DND-41 (cell line): Measurements from ENCODE around the gene MAST4.

Experiments
- ATAC-seq: fragments of 200-7000 bp; cut with Tn5 transposase; 3 replicates; pipeline ENCODE4 v1.9.1; 2021; ENCODE audit warnings: low read depth; ENCODE audit not compliant: insufficient read depth
- DNase-seq: peaks from one replicate; pipeline ENCODE4 v3.0.0-alpha.2; 2020
- H2AFZ ChIP-seq: 2 replicates; pipeline ENCODE4 v1.6.0; 2012; ENCODE audit warnings: low read depth, low read length
- H3K27ac ChIP-seq: 2 replicates; pipeline ENCODE4 v1.5.1; 2012; ENCODE audit warnings: low read length, inconsistent platforms
- H3K27me3 ChIP-seq: fragments of 200-600 bp; sonication (generic); 2 replicates; pipeline ENCODE4 v1.6.0; 2012; ENCODE audit warnings: low read length, mild to moderate bottlenecking, inconsistent platforms; ENCODE audit not compliant: insufficient read depth, poor library complexity
- H3K36me3 ChIP-seq: 2 replicates; pipeline ENCODE4 v1.5.1; 2012; ENCODE audit warnings: low read length, inconsistent platforms; ENCODE audit not compliant: insufficient read depth
- H3K4me1 ChIP-seq: 2 replicates; pipeline ENCODE4 v1.5.1; 2012; ENCODE audit warnings: mild to moderate bottlenecking, low read length; ENCODE audit not compliant: insufficient read depth
- H3K4me2 ChIP-seq: 2 replicates; pipeline ENCODE4 v1.6.0; 2012; ENCODE audit warnings: mild to moderate bottlenecking, moderate library complexity, low read length, inconsistent platforms; ENCODE audit not compliant: insufficient read depth
- H3K4me3 ChIP-seq, 2 experiments: fragments of 200-600 bp in 1 of 2; shearing (Covaris generic) in 1 of 2; 2 replicates each; pipeline ENCODE4 v1.5.1; 2012 to 2016; ENCODE audit warnings: inconsistent platforms in 2 of 2, low read length in 2 of 2, mild to moderate bottlenecking in 2 of 2, low read depth in 1 of 2, moderate library complexity in 1 of 2
- H3K79me2 ChIP-seq: 2 replicates; pipeline ENCODE4 v1.6.0; 2012; ENCODE audit warnings: low read length, inconsistent platforms; ENCODE audit not compliant: insufficient read depth
- H3K9ac ChIP-seq: 2 replicates; pipeline ENCODE4 v1.6.0; 2012; ENCODE audit warnings: low read depth, mild to moderate bottlenecking, inconsistent platforms, low read length, moderate library complexity
- H3K9me3 ChIP-seq: 2 replicates; pipeline ENCODE4 v1.5.1; 2012; ENCODE audit warnings: low read length, moderate library complexity, mild to moderate bottlenecking, inconsistent platforms; ENCODE audit not compliant: insufficient read depth, severe bottlenecking
- H4K20me1 ChIP-seq: 2 replicates; pipeline ENCODE4 v1.6.0; 2012; ENCODE audit warnings: low read length; ENCODE audit not compliant: insufficient read depth
- CTCF ChIP-seq: IDR thresholded peaks from 2 replicates; pipeline ENCODE4 v1.5.1; 2012; ENCODE audit warnings: borderline replicate concordance, low read length, moderate library complexity, mild to moderate bottlenecking; ENCODE audit not compliant: poor library complexity, severe bottlenecking; ENCODE audit errors: extremely low read depth
- EZH2 ChIP-seq: IDR thresholded peaks from 3 replicates; pipeline ENCODE4 v1.6.1; 2012; ENCODE audit warnings: borderline replicate concordance, low read depth, mild to moderate bottlenecking, moderate library complexity, low read length, inconsistent platforms; ENCODE audit not compliant: severe bottlenecking

The MAST4 gene

GRCh38 chr5:66702426-66702825, 106.2 kb downstream of the MAST4 start:
- no peaks in the 10 kb centered on the region for H3K27me3 ChIP-seq
- no peak for DNase-seq
- no peak overlapping the region for H3K9ac ChIP-seq
- no peaks in the 10 kb centered on the region for H3K36me3 ChIP-seq
- no peaks in the 10 kb centered on the region for H3K79me2 ChIP-seq
- peaks cover 7% of the 10 kb centered on the region for H3K4me1 ChIP-seq
- TF ChIP-seq EZH2, result no peak
- no peaks in the 10 kb centered on the region for H3K9me3 ChIP-seq
- no peak for ATAC-seq
- H3K4me3 ChIP-seq, result no peak overlapping the region
- H3K4me2 ChIP-seq, result no peak overlapping the region
- no peaks in the 10 kb centered on the region for H4K20me1 ChIP-seq
- no peak overlapping the region for H2AFZ ChIP-seq
- no peak overlapping the region for H3K27ac ChIP-seq

- DNase-seq, result no peak
- H2AFZ ChIP-seq, result no peak overlapping the region
- H3K4me1 ChIP-seq, result peaks cover 7% of the 10 kb centered on the region
- TF ChIP-seq CTCF (no peak), EZH2 (no peak)
- H3K27me3 ChIP-seq, result no peaks in the 10 kb centered on the region
- ATAC-seq, result no peak
- H3K4me2 ChIP-seq, result no peak overlapping the region
- H4K20me1 ChIP-seq, result no peaks in the 10 kb centered on the region
- H3K79me2 ChIP-seq, result no peaks in the 10 kb centered on the region
- no peak overlapping the region for H3K4me3 ChIP-seq
- H3K9ac ChIP-seq, result no peak overlapping the region
- no peaks in the 10 kb centered on the region for H3K9me3 ChIP-seq
- peak overlapping the region; percentile 43; the same call in 1 of the 2 replicates for H3K27ac ChIP-seq
- no peaks in the 10 kb centered on the region for H3K36me3 ChIP-seq
Observed at GRCh38 chr5:66704790-66705425, 108.7 kb downstream of the MAST4 start.

- H4K20me1 ChIP-seq, result no peaks in the 10 kb centered on the region
- H3K36me3 ChIP-seq, result peaks cover 4% of the 10 kb centered on the region; the same call in 1 of the 2 replicates
- H3K9ac ChIP-seq, result no peak overlapping the region
- H3K27ac ChIP-seq, result no peak overlapping the region
- TF ChIP-seq EZH2, result no peak
- no peak for TF ChIP-seq CTCF
- no peaks in the 10 kb centered on the region for H3K27me3 ChIP-seq
- H3K79me2 ChIP-seq, result no peaks in the 10 kb centered on the region
- no peak for DNase-seq
- no peak overlapping the region for H3K4me2 ChIP-seq
- peaks cover 6% of the 10 kb centered on the region for H3K9me3 ChIP-seq
- peaks cover 7% of the 10 kb centered on the region for H3K4me1 ChIP-seq
- no peak for ATAC-seq
- no peak overlapping the region for H2AFZ ChIP-seq
- no peak overlapping the region for H3K4me3 ChIP-seq
Observed at GRCh38 chr5:66708368-66708767, 112.2 kb downstream of the MAST4 start.

DNA sequence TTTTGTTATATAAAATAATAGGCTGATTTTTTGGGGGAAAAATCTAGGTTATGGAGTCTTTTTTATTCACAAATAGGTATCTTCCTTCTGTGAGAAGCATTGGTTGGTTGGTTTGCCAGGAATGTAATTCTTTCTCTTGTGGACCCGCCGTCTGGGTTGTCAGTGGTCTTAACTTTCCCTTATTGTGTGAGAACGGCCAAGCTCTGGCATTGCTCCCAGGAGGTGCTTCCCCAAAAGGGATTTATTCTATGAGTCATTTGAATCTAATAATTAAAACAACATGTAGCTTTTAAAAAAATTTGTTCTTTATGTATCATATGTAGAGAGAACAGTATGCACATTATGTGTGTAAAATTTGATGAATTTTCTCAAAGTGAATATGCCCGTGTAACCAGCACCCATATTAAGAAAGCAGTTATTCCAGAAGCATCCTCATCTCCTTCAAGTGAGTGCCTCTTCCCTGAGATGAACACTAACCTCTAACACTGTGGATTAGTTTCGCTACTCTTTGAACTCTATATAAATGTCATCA, 114.4 kb downstream of the MAST4 start:
- Histone ChIP-seq H3K4me2 (no peak overlapping the region), H4K20me1 (no peaks in the 10 kb centered on the region), H3K4me3 (no peak overlapping the region), H3K36me3 (peaks cover 4% of the 10 kb centered on the region; the same call in 1 of the 2 replicates), H3K9ac (no peak overlapping the region), H3K4me1 (no peaks in the 10 kb centered on the region), H3K79me2 (no peaks in the 10 kb centered on the region), H2AFZ (no peak overlapping the region), H3K9me3 (peaks cover 6% of the 10 kb centered on the region), H3K27me3 (no peaks in the 10 kb centered on the region), H3K27ac (no peak overlapping the region)
- ATAC-seq (no peak), DNase-seq (no peak)
- no peak for TF ChIP-seq EZH2
- no peak for TF ChIP-seq CTCF
